ENCODE measurements around the gene SNAP47.

DNA sequence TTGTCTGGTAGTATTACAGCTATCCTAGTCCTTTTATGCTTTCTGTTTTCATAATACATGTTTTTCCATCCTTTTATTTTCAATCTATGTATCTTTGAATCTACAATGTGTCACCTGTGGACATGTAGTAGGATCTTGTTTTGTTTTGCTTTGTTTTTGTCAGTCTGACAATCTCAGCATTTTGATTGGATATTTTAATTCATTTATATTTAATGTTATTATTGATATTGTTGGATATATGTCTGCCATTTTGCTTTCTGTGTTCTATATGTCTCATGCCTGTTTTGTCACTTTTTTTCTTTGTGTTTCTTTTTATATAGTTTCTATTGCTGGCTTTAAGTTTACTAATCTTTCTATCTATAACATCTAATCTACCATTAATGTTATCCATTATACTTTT lies 68.7 kb downstream of the SNAP47 start:
- TF ChIP-seq EZH2 (optimal IDR thresholded peaks at IDR 0.05; ENCODE audit: low read depth, low read length) (no peak), CTCF (IDR thresholded peaks at IDR 0.05; ENCODE audit: low read length) (no peak)

All from MM.1S (cell line).